ENCODE results near the gene PARVB.

The PARVB gene

GRCh38 chr22:43991316-43992020, 32.6 kb upstream of the PARVB start:
- Histone ChIP-seq H3K36me3 (ENCODE audit: control insufficient read depth, low read depth, low read length) (peaks cover 56% of the 10 kb centered on the region), H3K4me1 (ENCODE audit: control insufficient read depth, low read depth, low read length) (no peaks in the 10 kb centered on the region), H3K9ac (ENCODE audit: low read length) (no peak overlapping the region), H3K9me3 (ENCODE audit: control insufficient read depth, low read depth, low read length) (no peaks in the 10 kb centered on the region), H3K27me3 (ENCODE audit: control insufficient read depth, insufficient read depth, low read length) (no peaks in the 10 kb centered on the region), H3K27ac (ENCODE audit: low read length) (no peak overlapping the region), H3K4me3 (ENCODE audit: low read length) (no peak overlapping the region)

GRCh38 chr22:43992331-43992821, 31.7 kb upstream of the PARVB start:
- Histone ChIP-seq H3K4me3 (ENCODE audit: low read length) (no peak overlapping the region), H3K27ac (ENCODE audit: low read length) (no peak overlapping the region), H3K27me3 (ENCODE audit: control insufficient read depth, insufficient read depth, low read length) (no peaks in the 10 kb centered on the region), H3K9ac (ENCODE audit: low read length) (no peak overlapping the region), H3K36me3 (ENCODE audit: control insufficient read depth, low read depth, low read length) (peaks cover 52% of the 10 kb centered on the region), H3K4me1 (ENCODE audit: control insufficient read depth, low read depth, low read length) (peaks cover 3% of the 10 kb centered on the region), H3K9me3 (ENCODE audit: control insufficient read depth, low read depth, low read length) (no peaks in the 10 kb centered on the region)

- H3K9me3 ChIP-seq (ENCODE audit: control insufficient read depth, low read depth, low read length) = no peaks in the 10 kb centered on the region
- no peaks in the 10 kb centered on the region for H3K27me3 ChIP-seq (ENCODE audit: control insufficient read depth, insufficient read depth, low read length)
- peaks cover 48% of the 10 kb centered on the region for H3K36me3 ChIP-seq (ENCODE audit: control insufficient read depth, low read depth, low read length)
- peaks cover 3% of the 10 kb centered on the region for H3K4me1 ChIP-seq (ENCODE audit: control insufficient read depth, low read depth, low read length)
- H3K4me3 ChIP-seq (ENCODE audit: low read length) = no peak overlapping the region
- no peak overlapping the region for H3K9ac ChIP-seq (ENCODE audit: low read length)
- no peak overlapping the region for H3K27ac ChIP-seq (ENCODE audit: low read length)
These were observed 30.9 kb upstream of the PARVB start for GRCh38 chr22:43993072-43993760.

- Histone ChIP-seq H3K4me3 (ENCODE audit: low read length) (no peak overlapping the region), H3K4me1 (ENCODE audit: control insufficient read depth, low read depth, low read length) (peaks cover 3% of the 10 kb centered on the region), H3K27ac (ENCODE audit: low read length) (no peak overlapping the region), H3K9me3 (ENCODE audit: control insufficient read depth, low read depth, low read length) (no peaks in the 10 kb centered on the region), H3K9ac (ENCODE audit: low read length) (no peak overlapping the region), H3K27me3 (ENCODE audit: control insufficient read depth, insufficient read depth, low read length) (no peaks in the 10 kb centered on the region), H3K36me3 (ENCODE audit: control insufficient read depth, low read depth, low read length) (peaks cover 40% of the 10 kb centered on the region)
These were observed 30.1 kb upstream of the PARVB start for GRCh38 chr22:43994006-43994405.

GRCh38 chr22:43994416-43994815, 29.7 kb upstream of the PARVB start:
- H3K9me3 ChIP-seq (ENCODE audit: control insufficient read depth, low read depth, low read length) = no peaks in the 10 kb centered on the region
- H3K4me3 ChIP-seq (ENCODE audit: low read length) = no peak overlapping the region
- peaks cover 40% of the 10 kb centered on the region for H3K36me3 ChIP-seq (ENCODE audit: control insufficient read depth, low read depth, low read length)
- peaks cover 3% of the 10 kb centered on the region for H3K4me1 ChIP-seq (ENCODE audit: control insufficient read depth, low read depth, low read length)
- no peak overlapping the region for H3K9ac ChIP-seq (ENCODE audit: low read length)
- H3K27ac ChIP-seq (ENCODE audit: low read length) = no peak overlapping the region
- H3K27me3 ChIP-seq (ENCODE audit: control insufficient read depth, insufficient read depth, low read length) = no peaks in the 10 kb centered on the region

- no peak overlapping the region for H3K9ac ChIP-seq (ENCODE audit: low read length)
- peaks cover 35% of the 10 kb centered on the region for H3K36me3 ChIP-seq (ENCODE audit: control insufficient read depth, low read depth, low read length)
- no peaks in the 10 kb centered on the region for H3K9me3 ChIP-seq (ENCODE audit: control insufficient read depth, low read depth, low read length)
- H3K27me3 ChIP-seq (ENCODE audit: control insufficient read depth, insufficient read depth, low read length) = no peaks in the 10 kb centered on the region
- no peak overlapping the region for H3K27ac ChIP-seq (ENCODE audit: low read length)
- no peak overlapping the region for H3K4me3 ChIP-seq (ENCODE audit: low read length)
- peaks cover 3% of the 10 kb centered on the region for H3K4me1 ChIP-seq (ENCODE audit: control insufficient read depth, low read depth, low read length)
These were observed 28.9 kb upstream of the PARVB start for GRCh38 chr22:43995057-43995685.

- Histone ChIP-seq H3K9ac (ENCODE audit: low read length) (no peak overlapping the region), H3K4me1 (ENCODE audit: control insufficient read depth, low read depth, low read length) (peaks cover 3% of the 10 kb centered on the region)
These were observed 28.3 kb upstream of the PARVB start for GRCh38 chr22:43995798-43996169.

GRCh38 chr22:43996170-43996980, 27.7 kb upstream of the PARVB start:
- Histone ChIP-seq H3K4me1 (ENCODE audit: control insufficient read depth, low read depth, low read length) (peaks cover 3% of the 10 kb centered on the region), H3K9me3 (ENCODE audit: control insufficient read depth, low read depth, low read length) (no peaks in the 10 kb centered on the region), H3K4me3 (ENCODE audit: low read length) (no peak overlapping the region), H3K27ac (ENCODE audit: low read length) (no peak overlapping the region), H3K36me3 (ENCODE audit: control insufficient read depth, low read depth, low read length) (peaks cover 26% of the 10 kb centered on the region), H3K9ac (ENCODE audit: low read length) (no peak overlapping the region), H3K27me3 (ENCODE audit: control insufficient read depth, insufficient read depth, low read length) (no peaks in the 10 kb centered on the region)

More at GRCh38 chr22:43995798-43996169, 28.3 kb upstream of the PARVB start:
- Histone ChIP-seq H3K27ac (ENCODE audit: low read length) (no peak overlapping the region), H3K27me3 (ENCODE audit: control insufficient read depth, insufficient read depth, low read length) (no peaks in the 10 kb centered on the region), H3K4me3 (ENCODE audit: low read length) (no peak overlapping the region), H3K36me3 (ENCODE audit: control insufficient read depth, low read depth, low read length) (peaks cover 29% of the 10 kb centered on the region), H3K9me3 (ENCODE audit: control insufficient read depth, low read depth, low read length) (no peaks in the 10 kb centered on the region)

- Histone ChIP-seq H3K36me3 (ENCODE audit: control insufficient read depth, low read depth, low read length) (peaks cover 21% of the 10 kb centered on the region), H3K27me3 (ENCODE audit: control insufficient read depth, insufficient read depth, low read length) (no peaks in the 10 kb centered on the region), H3K9me3 (ENCODE audit: control insufficient read depth, low read depth, low read length) (no peaks in the 10 kb centered on the region), H3K27ac (ENCODE audit: low read length) (no peak overlapping the region), H3K9ac (ENCODE audit: low read length) (no peak overlapping the region), H3K4me1 (ENCODE audit: control insufficient read depth, low read depth, low read length) (peaks cover 3% of the 10 kb centered on the region), H3K4me3 (ENCODE audit: low read length) (no peak overlapping the region)
These were observed 27.2 kb upstream of the PARVB start for GRCh38 chr22:43996981-43997265.

- H3K27ac ChIP-seq (ENCODE audit: low read length) = no peak overlapping the region
- H3K4me1 ChIP-seq (ENCODE audit: control insufficient read depth, low read depth, low read length) = peaks cover 3% of the 10 kb centered on the region
- H3K9me3 ChIP-seq (ENCODE audit: control insufficient read depth, low read depth, low read length) = no peaks in the 10 kb centered on the region
- H3K36me3 ChIP-seq (ENCODE audit: control insufficient read depth, low read depth, low read length) = peaks cover 14% of the 10 kb centered on the region
- H3K4me3 ChIP-seq (ENCODE audit: low read length) = no peak overlapping the region
- H3K9ac ChIP-seq (ENCODE audit: low read length) = no peak overlapping the region
- no peaks in the 10 kb centered on the region for H3K27me3 ChIP-seq (ENCODE audit: control insufficient read depth, insufficient read depth, low read length)
These were observed 25.3 kb upstream of the PARVB start for GRCh38 chr22:43998679-43999264.

- H3K27me3 ChIP-seq (ENCODE audit: control insufficient read depth, insufficient read depth, low read length) = no peaks in the 10 kb centered on the region
- H3K9ac ChIP-seq (ENCODE audit: low read length) = no peak overlapping the region
- H3K4me1 ChIP-seq (ENCODE audit: control insufficient read depth, low read depth, low read length) = peaks cover 3% of the 10 kb centered on the region
- no peak overlapping the region for H3K4me3 ChIP-seq (ENCODE audit: low read length)
- H3K9me3 ChIP-seq (ENCODE audit: control insufficient read depth, low read depth, low read length) = no peaks in the 10 kb centered on the region
- peaks cover 10% of the 10 kb centered on the region for H3K36me3 ChIP-seq (ENCODE audit: control insufficient read depth, low read depth, low read length)
- no peak overlapping the region for H3K27ac ChIP-seq (ENCODE audit: low read length)
These were observed 24.7 kb upstream of the PARVB start for GRCh38 chr22:43999378-43999777.

Measured in iPS-18a (cell line).